IPS DF 19.7 (cell line): ENCODE results near the gene SH3BP1.

Experiments
- DNase-seq: peaks from one replicate; pipeline ENCODE4 v3.0.0-alpha.2; 2013; ENCODE audit warnings: low read depth, low spot score

Gene SH3BP1

DNA sequence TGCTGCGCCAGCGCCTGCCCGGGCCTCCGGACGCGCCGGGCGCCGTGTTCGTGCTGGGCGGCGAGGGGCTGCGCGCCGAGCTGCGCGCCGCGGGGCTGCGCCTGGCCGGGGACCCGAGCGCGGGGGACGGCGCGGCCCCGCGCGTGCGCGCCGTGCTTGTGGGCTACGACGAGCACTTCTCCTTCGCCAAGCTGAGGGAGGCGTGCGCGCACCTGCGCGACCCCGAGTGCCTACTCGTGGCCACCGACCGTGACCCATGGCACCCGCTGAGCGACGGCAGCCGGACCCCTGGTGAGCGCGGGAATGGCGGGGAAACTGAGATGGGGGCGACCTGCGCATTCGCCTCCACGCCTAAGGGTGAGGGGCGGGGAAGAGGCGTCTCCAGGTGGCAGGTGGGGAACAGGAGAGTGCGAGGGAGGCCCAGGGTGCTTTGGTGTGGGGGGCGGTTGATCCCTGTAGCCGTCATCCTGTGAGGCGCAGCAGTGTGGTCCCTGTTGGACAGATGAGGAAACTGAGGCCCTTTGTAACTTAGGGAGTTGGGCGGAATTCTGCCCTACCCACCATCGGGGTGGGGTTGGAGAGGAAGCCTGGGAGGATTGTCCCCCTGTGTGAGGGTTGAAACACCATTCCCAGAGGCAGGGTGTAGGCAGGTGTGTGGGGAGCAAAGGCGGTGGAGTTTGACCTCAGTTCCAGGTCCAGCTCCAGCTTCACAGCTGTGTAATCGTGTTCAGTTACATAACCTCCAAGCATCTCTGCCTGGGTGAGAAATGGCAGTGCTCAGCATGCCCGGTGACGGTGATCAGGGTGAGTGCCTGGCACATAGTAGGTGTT lies 19.8 kb downstream of the SH3BP1 start:
- DNase-seq: no peak

DNA sequence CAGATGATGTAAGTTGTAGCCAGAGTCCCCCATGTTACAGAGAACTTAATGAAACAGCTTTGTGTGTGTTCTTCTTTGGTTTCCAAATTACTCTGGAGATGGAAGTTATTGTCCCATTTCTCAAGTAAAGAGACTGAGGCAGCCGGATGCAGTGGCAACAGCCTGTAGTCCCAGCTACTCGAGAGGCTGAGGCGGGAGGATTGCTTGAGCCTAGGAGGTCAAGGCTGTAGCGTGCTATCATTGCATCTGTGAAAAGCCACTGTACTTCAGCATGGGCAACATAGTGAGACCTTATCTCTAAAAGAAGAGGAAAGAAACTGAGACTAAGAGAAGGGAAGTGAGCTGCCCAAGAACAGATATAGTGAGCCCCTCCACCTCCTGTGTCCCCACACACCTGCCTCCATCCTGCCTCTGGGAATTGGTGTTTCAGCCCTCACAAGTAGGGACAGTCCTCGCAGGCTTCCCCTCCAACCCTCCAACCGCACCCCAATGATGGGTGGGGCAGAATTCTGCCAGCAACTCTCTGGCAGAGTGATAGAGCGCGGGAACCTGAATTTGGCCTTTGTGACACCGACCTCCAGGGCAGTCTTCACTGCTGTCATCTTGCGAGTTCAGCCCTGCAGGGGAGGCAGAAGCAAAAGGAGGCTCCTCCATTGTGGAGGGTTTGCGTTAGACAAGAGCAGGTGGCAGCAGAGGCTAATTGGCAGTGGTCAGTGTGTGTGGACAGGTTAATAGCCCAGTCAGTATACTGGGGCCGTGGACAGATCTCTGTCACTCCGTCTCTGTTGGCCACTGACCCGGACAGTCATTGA lies 20.6 kb downstream of the SH3BP1 start:
- DNase-seq: no peak

DNA sequence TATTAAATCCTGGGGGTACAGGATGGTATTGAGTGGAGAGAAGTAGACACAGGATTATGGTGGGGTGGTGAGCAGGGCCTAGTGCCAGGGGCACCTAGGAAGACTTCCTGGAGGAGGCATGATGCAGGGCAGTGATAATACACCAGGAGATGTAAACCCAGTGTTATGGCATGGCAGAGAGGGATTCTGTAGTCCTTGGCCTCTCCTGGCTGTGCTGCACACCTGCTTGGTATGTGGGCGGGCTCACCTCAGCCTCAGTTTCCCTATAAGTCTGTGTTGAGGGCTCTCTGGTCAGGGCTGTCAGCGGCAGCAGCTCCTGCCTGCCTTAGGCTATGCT lies 21.2 kb downstream of the SH3BP1 start:
- no peak for DNase-seq

- DNase-seq: no peak
Observed at GRCh38 chr22:37661160-37661924, 21.9 kb downstream of the SH3BP1 start.

- DNase-seq: no peak
Observed at GRCh38 chr22:37662039-37662438, 22.6 kb downstream of the SH3BP1 start.

- no peak for DNase-seq
Observed at GRCh38 chr22:37663521-37664140, 24.2 kb downstream of the SH3BP1 start.

DNA sequence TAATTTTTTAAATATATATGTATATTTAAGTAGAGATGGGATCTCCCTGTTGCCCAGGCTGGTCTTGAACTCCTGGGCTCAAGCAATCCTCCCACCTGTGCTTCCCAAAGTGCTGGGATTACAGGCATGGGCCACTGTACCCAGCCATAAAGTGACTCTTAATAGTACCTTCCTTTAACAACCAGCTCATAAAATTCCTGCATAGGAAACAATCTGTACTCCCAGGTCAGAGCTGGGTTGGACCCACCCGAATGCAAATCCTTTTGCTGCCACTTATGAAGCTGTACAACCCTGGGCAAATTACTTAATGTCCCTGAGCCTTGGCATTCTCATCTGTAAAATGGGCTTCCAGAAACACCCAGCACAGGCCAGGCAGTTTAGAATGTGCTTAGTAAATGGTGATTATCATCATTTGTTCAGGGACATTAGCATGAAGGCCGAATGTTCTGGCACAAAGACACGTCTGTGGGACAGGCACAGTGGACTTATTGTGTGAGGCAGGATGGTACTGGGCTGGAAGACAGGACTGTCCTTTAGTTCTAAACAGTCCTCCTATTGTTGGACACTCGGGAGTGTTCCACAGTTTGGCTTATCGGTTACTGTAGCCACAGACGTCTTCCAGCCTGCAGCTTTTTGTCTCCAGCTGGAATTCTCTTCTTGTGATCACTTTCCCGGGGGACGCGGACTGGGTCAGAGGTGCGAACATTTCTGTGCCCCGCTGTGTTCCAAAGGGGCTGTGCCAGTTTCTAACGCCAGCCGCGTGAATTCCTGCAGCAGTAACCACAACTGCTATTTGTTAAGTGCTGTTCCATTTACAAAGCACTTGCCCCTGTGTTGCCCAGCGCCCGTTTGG lies 25.0 kb downstream of the SH3BP1 start:
- DNase-seq: no peak

DNA sequence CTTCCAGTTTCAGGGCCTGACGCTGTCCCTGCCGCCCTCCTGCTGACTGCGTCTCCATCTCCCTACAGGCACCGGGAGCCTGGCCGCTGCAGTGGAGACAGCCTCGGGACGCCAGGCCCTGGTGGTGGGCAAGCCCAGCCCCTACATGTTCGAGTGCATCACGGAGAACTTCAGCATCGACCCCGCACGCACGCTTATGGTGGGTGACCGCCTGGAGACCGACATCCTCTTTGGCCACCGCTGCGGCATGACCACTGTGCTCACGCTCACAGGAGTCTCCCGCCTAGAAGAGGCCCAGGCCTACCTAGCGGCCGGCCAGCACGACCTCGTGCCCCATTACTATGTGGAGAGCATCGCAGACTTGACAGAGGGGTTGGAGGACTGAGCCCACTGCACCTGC lies 26.0 kb downstream of the SH3BP1 start:
- no peak for DNase-seq

- DNase-seq: no peak
Observed at GRCh38 chr22:37669586-37669985, 30.1 kb downstream of the SH3BP1 start.

GRCh38 chr22:37672206-37672919 lies 32.9 kb downstream of the SH3BP1 start:
- no peak for DNase-seq

GRCh38 chr22:37672920-37673455 lies 33.5 kb downstream of the SH3BP1 start:
- no peak for DNase-seq

GRCh38 chr22:37674248-37674647 lies 34.8 kb downstream of the SH3BP1 start:
- no peak for DNase-seq

- no peak for DNase-seq
Observed at GRCh38 chr22:37674951-37675929, 35.8 kb downstream of the SH3BP1 start, which contains the start of gene LGALS1. TSS of gene LGALS1 (plus strand) at chr22:37675636. CDS start at chr22:37675703, 67 bp downstream.

DNA sequence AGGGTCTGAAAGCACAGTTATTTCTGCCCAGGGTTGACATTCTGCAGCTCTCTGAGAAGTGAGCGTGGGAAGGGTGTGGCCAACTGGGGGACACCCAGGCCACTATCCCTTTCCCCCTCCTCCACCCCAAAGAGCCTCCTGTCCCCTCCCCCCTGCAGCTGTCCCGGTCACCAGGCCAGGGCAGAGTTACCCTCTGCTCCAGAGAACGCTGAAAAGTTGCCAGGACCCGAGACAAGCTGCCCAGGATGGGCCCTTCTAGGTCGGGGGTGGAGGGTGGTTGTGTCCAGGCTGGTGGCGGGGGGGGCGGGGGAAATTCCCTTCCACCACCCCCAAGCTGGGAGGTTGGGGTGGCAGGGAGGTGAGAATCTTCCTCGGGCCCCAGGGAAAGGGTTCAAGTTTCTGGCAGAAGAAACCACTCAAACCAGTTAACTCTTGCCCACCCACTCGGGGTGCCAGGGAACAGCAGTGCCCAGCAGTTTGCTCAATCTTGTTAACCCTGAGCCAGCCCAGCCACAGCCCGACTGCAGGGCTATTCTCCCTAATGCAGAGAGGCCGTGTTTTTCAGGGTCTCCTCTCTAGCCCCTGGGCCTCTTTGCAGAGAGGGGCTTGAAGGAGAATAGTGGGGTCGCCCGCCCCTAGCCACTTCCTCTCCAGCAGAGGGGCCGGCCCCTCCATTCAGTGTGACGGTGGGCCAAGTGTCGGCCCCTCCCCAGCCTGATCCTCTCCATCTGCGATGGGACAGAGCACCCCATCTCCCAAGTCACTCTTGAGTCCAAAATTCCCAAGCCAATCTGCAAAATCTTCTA lies 36.7 kb downstream of the SH3BP1 start:
- DNase-seq: no peak

DNA sequence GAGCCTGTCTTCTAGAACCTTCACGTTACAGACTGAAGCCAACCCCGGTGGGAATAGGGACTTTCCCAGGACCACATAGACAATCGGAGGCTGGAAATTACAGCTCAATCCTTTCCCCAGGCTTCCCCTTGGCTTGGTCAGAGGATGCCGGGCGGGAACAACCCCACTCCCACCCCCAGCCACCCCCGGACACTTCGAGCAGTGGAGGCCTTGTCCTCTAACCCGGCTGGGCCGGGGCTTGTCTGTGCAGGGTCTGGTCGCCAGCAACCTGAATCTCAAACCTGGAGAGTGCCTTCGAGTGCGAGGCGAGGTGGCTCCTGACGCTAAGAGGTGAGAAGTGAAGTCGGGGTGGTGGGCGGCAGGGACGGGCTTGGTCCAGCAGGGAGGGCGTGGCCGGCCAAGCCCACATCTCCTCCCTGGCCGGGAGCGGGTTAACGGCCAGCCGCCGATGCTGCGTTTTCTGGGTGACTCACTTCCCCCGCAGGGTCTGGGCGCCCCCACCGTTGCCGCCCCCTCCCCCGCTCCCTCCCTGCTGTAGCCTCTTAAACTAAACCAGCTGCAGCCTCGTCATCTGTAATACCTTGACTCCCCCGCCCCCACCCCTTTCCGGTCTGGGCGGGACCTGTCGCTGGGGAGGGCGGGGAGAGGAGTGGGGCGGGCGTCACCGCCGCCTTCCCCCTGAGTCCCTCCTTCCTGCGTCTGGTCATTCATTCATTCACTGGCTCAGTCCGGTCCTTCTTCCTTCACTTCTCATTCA lies 37.4 kb downstream of the SH3BP1 start:
- no peak for DNase-seq

GRCh38 chr22:37677493-37677974 lies 38.1 kb downstream of the SH3BP1 start:
- DNase-seq: no peak

- DNase-seq: no peak
Observed at GRCh38 chr22:37678372-37678771, 38.9 kb downstream of the SH3BP1 start.
